H9 (cell line): Measurements from ENCODE around the gene DGLUCY. TPM values are rescaled to one million over a fixed set of nuclear protein-coding genes. Genes with fewer than 3 reads are reported as not detected.

Source experiments
- DNase-seq: peaks from one replicate; pipeline ENCODE4 v3.0.0-alpha.2; 2017
- H2AFZ ChIP-seq: one replicate; pipeline ENCODE4 v1.6.1; 2013; ENCODE audit warnings: mild to moderate bottlenecking, low read length, control low read depth, moderate library complexity
- H2AK5ac ChIP-seq: 2 replicates; pipeline ENCODE4 v1.6.1; 2013; ENCODE audit warnings: low read length, control low read depth, mixed read lengths; ENCODE audit not compliant: insufficient read length
- H2BK120ac ChIP-seq: one replicate; pipeline ENCODE4 v1.6.1; 2013; ENCODE audit warnings: low read depth, mild to moderate bottlenecking, low read length, control low read depth, inconsistent platforms; ENCODE audit not compliant: poor library complexity, severe bottlenecking
- H2BK12ac ChIP-seq: 2 replicates; pipeline ENCODE4 v1.6.1; 2013; ENCODE audit warnings: low read length, control low read depth, mixed read lengths, low read depth; ENCODE audit not compliant: insufficient read length
- H2BK15ac ChIP-seq: 2 replicates; pipeline ENCODE4 v1.6.1; 2013; ENCODE audit warnings: low read depth, low read length, control low read depth
- H2BK20ac ChIP-seq: one replicate; pipeline ENCODE4 v1.6.1; 2013; ENCODE audit warnings: low read depth, mild to moderate bottlenecking, low read length, control low read depth, inconsistent platforms; ENCODE audit not compliant: poor library complexity, severe bottlenecking
- H2BK5ac ChIP-seq: 2 replicates; pipeline ENCODE4 v1.6.1; 2013; ENCODE audit warnings: low read length, control low read depth, mixed read lengths; ENCODE audit not compliant: insufficient read length
- H3K14ac ChIP-seq: 2 replicates; pipeline ENCODE4 v1.6.1; 2013; ENCODE audit warnings: low read length, control low read depth; ENCODE audit not compliant: insufficient read depth
- H3K18ac ChIP-seq: 2 replicates; pipeline ENCODE4 v1.6.1; 2013; ENCODE audit warnings: low read depth, mild to moderate bottlenecking, mixed read lengths, low read length, control low read depth; ENCODE audit not compliant: insufficient read length
- H3K23ac ChIP-seq: 2 replicates; pipeline ENCODE4 v1.6.1; 2013; ENCODE audit warnings: low read length, control low read depth, mixed read lengths, low read depth; ENCODE audit not compliant: insufficient read length
- H3K23me2 ChIP-seq: 2 replicates; pipeline ENCODE4 v1.6.1; 2013; ENCODE audit warnings: low read depth, mild to moderate bottlenecking, mixed read lengths, low read length, control low read depth; ENCODE audit not compliant: insufficient read length, poor library complexity, severe bottlenecking
- H3K27ac ChIP-seq: 2 replicates; pipeline ENCODE4 v1.5.1; 2013; ENCODE audit warnings: low read length, control low read depth, mixed read lengths, low read depth; ENCODE audit not compliant: insufficient read length
- H3K27me3 ChIP-seq: 2 replicates; pipeline ENCODE4 v1.6.1; 2013; ENCODE audit warnings: low read length, control low read depth, inconsistent platforms; ENCODE audit not compliant: insufficient read depth
- H3K4ac ChIP-seq: 2 replicates; pipeline ENCODE4 v1.6.1; 2013; ENCODE audit warnings: low read depth, mild to moderate bottlenecking, control low read depth, inconsistent platforms, low read length, moderate library complexity
- H3K4me1 ChIP-seq: 2 replicates; pipeline ENCODE4 v1.6.1; 2013; ENCODE audit warnings: low read length, control low read depth, inconsistent platforms; ENCODE audit not compliant: insufficient read depth
- H3K4me2 ChIP-seq: 2 replicates; pipeline ENCODE4 v1.6.1; 2013; ENCODE audit warnings: low read length, control low read depth, mixed read lengths; ENCODE audit not compliant: insufficient read length, insufficient read depth
- H3K56ac ChIP-seq: 2 replicates; pipeline ENCODE4 v1.6.1; 2013; ENCODE audit warnings: low read depth, mild to moderate bottlenecking, mixed read lengths, low read length, control low read depth; ENCODE audit not compliant: insufficient read length
- H3K79me1 ChIP-seq: 2 replicates; pipeline ENCODE4 v1.6.1; 2013; ENCODE audit warnings: low read depth, mild to moderate bottlenecking, moderate library complexity, low read length, control low read depth, inconsistent platforms; ENCODE audit not compliant: insufficient read depth, poor library complexity, severe bottlenecking
- H3K79me2 ChIP-seq: 2 replicates; pipeline ENCODE4 v1.6.1; 2013; ENCODE audit warnings: low read length, control low read depth, inconsistent platforms; ENCODE audit not compliant: insufficient read depth
- H3K9ac ChIP-seq: 2 replicates; pipeline ENCODE4 v1.6.1; 2013; ENCODE audit warnings: low read length, control low read depth, mixed read lengths; ENCODE audit not compliant: insufficient read length; ENCODE audit errors: extremely low read depth
- H3K9me3 ChIP-seq: one replicate; pipeline ENCODE4 v1.6.1; 2013; ENCODE audit warnings: low read depth, low read length, inconsistent platforms; ENCODE audit not compliant: control insufficient read depth
- H3T11ph ChIP-seq: one replicate; pipeline ENCODE4 v1.6.1; 2013; ENCODE audit warnings: mild to moderate bottlenecking, low read length, control low read depth, inconsistent platforms
- H4K20me1 ChIP-seq: one replicate; pipeline ENCODE4 v1.6.1; 2013; ENCODE audit not compliant: control insufficient read depth, insufficient read length, insufficient read depth
- H4K5ac ChIP-seq: 2 replicates; pipeline ENCODE4 v1.6.1; 2013; ENCODE audit warnings: low read depth, mild to moderate bottlenecking, mixed read lengths, low read length, control low read depth; ENCODE audit not compliant: insufficient read length
- H4K8ac ChIP-seq: replicated peaks from 2 replicates; pipeline ENCODE4 v1.6.1; 2013; ENCODE audit warnings: low read length, control low read depth, mixed read lengths, low read depth; ENCODE audit not compliant: insufficient read length
- H4K91ac ChIP-seq: 2 replicates; pipeline ENCODE4 v1.6.1; 2013; ENCODE audit warnings: low read depth, mild to moderate bottlenecking, moderate library complexity, mixed read lengths, low read length, control low read depth; ENCODE audit not compliant: insufficient read length
- H3K27ac Mint-ChIP-seq, 3 experiments: 2 replicates in 2 of 3; 3 replicates in 1 of 3; pipeline ENCODE4 v1.8.0; 2020 to 2021; ENCODE audit warnings: mixed read lengths in 3 of 3, mild to moderate bottlenecking in 1 of 3, moderate library complexity in 1 of 3
- H3K27me3 Mint-ChIP-seq: 2 replicates; pipeline ENCODE4 v1.8.0; 2021; ENCODE audit warnings: low read depth, mild to moderate bottlenecking, moderate library complexity, mixed read lengths
- H3K36me3 Mint-ChIP-seq, 3 experiments: 2 replicates in 2 of 3; 3 replicates in 1 of 3; pipeline ENCODE4 v1.8.0; 2020 to 2021; ENCODE audit warnings: low read depth in 3 of 3, mixed read lengths in 3 of 3; ENCODE audit not compliant: insufficient read depth in 1 of 3
- H3K4me1 Mint-ChIP-seq, 2 experiments: 2 replicates each; pipeline ENCODE4 v1.8.0; 2020; ENCODE audit warnings: mixed read lengths in 2 of 2
- H3K4me3 Mint-ChIP-seq, 2 experiments: 2 replicates in 1 of 2; 3 replicates in 1 of 2; pipeline ENCODE4 v1.8.0; 2020 to 2021; ENCODE audit warnings: mild to moderate bottlenecking in 2 of 2, mixed read lengths in 2 of 2, moderate library complexity in 1 of 2
- H3K9me3 Mint-ChIP-seq, 2 experiments: 2 replicates in 1 of 2; 3 replicates in 1 of 2; pipeline ENCODE4 v1.8.0; 2020; ENCODE audit warnings: mild to moderate bottlenecking in 2 of 2, mixed read lengths in 2 of 2, moderate library complexity in 1 of 2
- WGBS: extraction: QIAGEN DNeasy Blood & Tissue Kit; methylation state at CpG from one replicate; pipeline ENCODE4 v1.1.7; 2013; ENCODE audit warnings: missing lambda C conversion rate, low lambda C conversion rate, mixed read lengths; ENCODE audit not compliant: insufficient read length; ENCODE audit errors: extremely low coverage; 5-methylcytosine and 5-hydroxymethylcytosine counted together
- total RNA-seq: library from RNA; stranded (reverse); gene quantifications from 2 replicates; pipeline ENCODE4 v1.2.1, GENCODE V29; 2021
- TF ChIP-seq, protein P1 (sequence below): fragments of 200-600 bp; sonication (generic); conservative IDR thresholded peaks from 3 replicates; pipeline ENCODE4 v1.8.0; 2021; ENCODE audit warnings: antibody characterized with exemption, mild to moderate bottlenecking

The DGLUCY gene
- total RNA-seq, 1 experiment from 2014 or later, result 29.6 TPM

GRCh38 chr14:91146661-91147060 lies 32.8 kb downstream of the DGLUCY start:
- no peak for DNase-seq
- H3K56ac ChIP-seq, result no peak overlapping the region
- H4K91ac ChIP-seq, result no peak overlapping the region
- H3T11ph ChIP-seq, result no peak overlapping the region
- H2AFZ ChIP-seq, result no peak overlapping the region
- no peak overlapping the region for H3K14ac ChIP-seq
- H2BK20ac ChIP-seq, result no peak overlapping the region
- H3K4me1 ChIP-seq, result no peaks in the 10 kb centered on the region
- H3K9me3 Mint-ChIP-seq, result no peaks in the 10 kb centered on the region
- H4K20me1 ChIP-seq, result no peaks in the 10 kb centered on the region
- H2BK5ac ChIP-seq, result no peak overlapping the region
- no peak overlapping the region for H3K9ac ChIP-seq
- H2AK5ac ChIP-seq, result no peak overlapping the region
- H3K4me3 Mint-ChIP-seq, result no peak overlapping the region
- no CpG with 5 or more reads among the region's 5 CpGs for WGBS
- H3K27me3 Mint-ChIP-seq, result no peaks in the 10 kb centered on the region
- no peak overlapping the region for H4K5ac ChIP-seq
- H3K18ac ChIP-seq, result no peak overlapping the region
- peaks cover 0 to 25% (median 23%) of the 10 kb centered on the region in 3 experiments; a peak in 5 of 7 replicates for H3K36me3 Mint-ChIP-seq
- TF ChIP-seq, protein P1, sequence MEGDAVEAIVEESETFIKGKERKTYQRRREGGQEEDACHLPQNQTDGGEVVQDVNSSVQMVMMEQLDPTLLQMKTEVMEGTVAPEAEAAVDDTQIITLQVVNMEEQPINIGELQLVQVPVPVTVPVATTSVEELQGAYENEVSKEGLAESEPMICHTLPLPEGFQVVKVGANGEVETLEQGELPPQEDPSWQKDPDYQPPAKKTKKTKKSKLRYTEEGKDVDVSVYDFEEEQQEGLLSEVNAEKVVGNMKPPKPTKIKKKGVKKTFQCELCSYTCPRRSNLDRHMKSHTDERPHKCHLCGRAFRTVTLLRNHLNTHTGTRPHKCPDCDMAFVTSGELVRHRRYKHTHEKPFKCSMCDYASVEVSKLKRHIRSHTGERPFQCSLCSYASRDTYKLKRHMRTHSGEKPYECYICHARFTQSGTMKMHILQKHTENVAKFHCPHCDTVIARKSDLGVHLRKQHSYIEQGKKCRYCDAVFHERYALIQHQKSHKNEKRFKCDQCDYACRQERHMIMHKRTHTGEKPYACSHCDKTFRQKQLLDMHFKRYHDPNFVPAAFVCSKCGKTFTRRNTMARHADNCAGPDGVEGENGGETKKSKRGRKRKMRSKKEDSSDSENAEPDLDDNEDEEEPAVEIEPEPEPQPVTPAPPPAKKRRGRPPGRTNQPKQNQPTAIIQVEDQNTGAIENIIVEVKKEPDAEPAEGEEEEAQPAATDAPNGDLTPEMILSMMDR, result no peak
- no peaks in the 10 kb centered on the region for H3K23me2 ChIP-seq
- no peak overlapping the region for H2BK120ac ChIP-seq
- H4K8ac ChIP-seq, result no peak overlapping the region
- H3K4me1 Mint-ChIP-seq, result no peaks in the 10 kb centered on the region
- H2BK12ac ChIP-seq, result no peak overlapping the region
- no peak overlapping the region for H3K23ac ChIP-seq
- H3K4me2 ChIP-seq, result no peak overlapping the region
- no peak overlapping the region for H3K4ac ChIP-seq
- no peak overlapping the region for H2BK15ac ChIP-seq
- no peaks in the 10 kb centered on the region for H3K27me3 ChIP-seq
- no peaks in the 10 kb centered on the region for H3K79me1 ChIP-seq
- H3K27ac ChIP-seq, result no peak overlapping the region
- H3K9me3 ChIP-seq, result no peaks in the 10 kb centered on the region
- 0 out of 7 replicates have a peak overlapping the region, but pooled peaks of 1 of the 3 experiments have one; percentile 47 for H3K27ac Mint-ChIP-seq
- H3K79me2 ChIP-seq, result no peaks in the 10 kb centered on the region
